GDM1 (cell line): Measurements from ENCODE around the gene IER2.
"Not testable (repeated sequence)": the region's sequence is repeated elsewhere in the genome, so short reads cannot be mapped to it uniquely, and the experiment has no call there.

Experiments used
- DNase-seq: peaks from one replicate; lab custom pipeline; 2025; lab: John Stamatoyannopoulos, UW

IER2 gene

GRCh38 chr19:13138171-13138915 is 11.9 kb upstream of the IER2 start:
- DNase-seq: no peak

GRCh38 chr19:13138916-13139198 is 11.4 kb upstream of the IER2 start:
- DNase-seq: no peak

- no peak for DNase-seq
These were observed 10.4 kb upstream of the IER2 start for GRCh38 chr19:13139633-13140311.

- DNase-seq: no peak
These were observed 3.2 kb upstream of the IER2 start for GRCh38 chr19:13146763-13147563.

- DNase-seq: not testable (repeated sequence)
These were observed 1.0 kb upstream of the IER2 start for GRCh38 chr19:13149173-13149627.

GRCh38 chr19:13149628-13150186 is 504 bp upstream of the IER2 start:
- peak; percentile 22 for DNase-seq

- DNase-seq: no peak
These were observed 857 bp downstream of the IER2 start for GRCh38 chr19:13150931-13151604.

- peak; percentile 96 for DNase-seq
These were observed 1.6 kb downstream of the IER2 start for GRCh38 chr19:13151605-13152355.

- no peak for DNase-seq
These were observed 2.3 kb downstream of the IER2 start for GRCh38 chr19:13152356-13152973.

- peak; percentile 89 for DNase-seq
These were observed 2.9 kb downstream of the IER2 start for GRCh38 chr19:13152974-13153568.

- DNase-seq: no peak
These were observed 3.5 kb downstream of the IER2 start for GRCh38 chr19:13153569-13154240.

GRCh38 chr19:13154241-13154778 is 4.1 kb downstream of the IER2 start:
- DNase-seq: peak; percentile 27

GRCh38 chr19:13154911-13155471 is 4.8 kb downstream of the IER2 start:
- peak; percentile 15 for DNase-seq

GRCh38 chr19:13155472-13156359 is 5.5 kb downstream of the IER2 start:
- DNase-seq: peak; percentile 90

GRCh38 chr19:13159713-13160112 is 9.5 kb downstream of the IER2 start:
- DNase-seq: no peak

GRCh38 chr19:13160557-13160956 is 10.3 kb downstream of the IER2 start:
- DNase-seq: no peak

GRCh38 chr19:13162724-13163608 is 12.8 kb downstream of the IER2 start:
- peak; percentile 96 for DNase-seq
